PC-9 (cell line): ENCODE results near the gene JMJD1C.

ENCODE experiments used
- EZH2 ChIP-seq: fragments of 200-600 bp; sonication (generic); IDR thresholded peaks from 2 replicates; pipeline ENCODE4 v1.8.0; 2017; ENCODE audit warnings: antibody characterized with exemption, low read depth
- TF ChIP-seq, protein P1 (sequence below): fragments of 200-600 bp; sonication (generic); conservative IDR thresholded peaks from 2 replicates; pipeline ENCODE4 v1.6.1; 2017; ENCODE audit warnings: mixed run types, antibody characterized with exemption, mild to moderate bottlenecking, moderate library complexity

GRCh38 chr10:63438506-63439498, 27.0 kb downstream of the JMJD1C start:
- TF ChIP-seq, protein P1, sequence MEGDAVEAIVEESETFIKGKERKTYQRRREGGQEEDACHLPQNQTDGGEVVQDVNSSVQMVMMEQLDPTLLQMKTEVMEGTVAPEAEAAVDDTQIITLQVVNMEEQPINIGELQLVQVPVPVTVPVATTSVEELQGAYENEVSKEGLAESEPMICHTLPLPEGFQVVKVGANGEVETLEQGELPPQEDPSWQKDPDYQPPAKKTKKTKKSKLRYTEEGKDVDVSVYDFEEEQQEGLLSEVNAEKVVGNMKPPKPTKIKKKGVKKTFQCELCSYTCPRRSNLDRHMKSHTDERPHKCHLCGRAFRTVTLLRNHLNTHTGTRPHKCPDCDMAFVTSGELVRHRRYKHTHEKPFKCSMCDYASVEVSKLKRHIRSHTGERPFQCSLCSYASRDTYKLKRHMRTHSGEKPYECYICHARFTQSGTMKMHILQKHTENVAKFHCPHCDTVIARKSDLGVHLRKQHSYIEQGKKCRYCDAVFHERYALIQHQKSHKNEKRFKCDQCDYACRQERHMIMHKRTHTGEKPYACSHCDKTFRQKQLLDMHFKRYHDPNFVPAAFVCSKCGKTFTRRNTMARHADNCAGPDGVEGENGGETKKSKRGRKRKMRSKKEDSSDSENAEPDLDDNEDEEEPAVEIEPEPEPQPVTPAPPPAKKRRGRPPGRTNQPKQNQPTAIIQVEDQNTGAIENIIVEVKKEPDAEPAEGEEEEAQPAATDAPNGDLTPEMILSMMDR, result no peak
- no peak for TF ChIP-seq EZH2
